ENCODE measurements around the gene KIAA0825. TPM values are rescaled to one million over a fixed set of nuclear protein-coding genes. Genes with fewer than 3 reads are reported as not detected.

KIAA0825 gene
- total and polyA plus RNA-seq, 2 experiments from 2014 or later, result 1.7 to 1.8 TPM

DNA sequence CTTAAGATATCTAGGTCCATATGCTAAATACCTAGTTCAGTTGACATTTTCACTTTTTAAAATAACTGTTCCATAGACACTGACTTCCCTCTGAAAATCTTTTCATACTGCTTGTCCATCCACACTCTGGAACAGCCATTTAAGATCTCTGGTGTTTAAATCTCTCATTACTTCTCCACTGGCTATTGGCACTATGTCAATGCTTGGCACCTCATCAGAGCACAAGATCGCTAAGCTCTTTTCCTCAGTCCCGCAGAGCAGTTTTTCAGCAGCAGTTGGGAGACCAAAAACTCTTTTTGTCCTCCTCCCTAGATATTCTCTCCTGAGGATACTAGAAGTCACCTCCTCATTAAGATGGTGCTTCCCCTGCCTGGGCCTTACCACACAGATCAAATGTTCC lies 172.7 kb downstream of the KIAA0825 start:
- ATAC-seq (no peak), DNase-seq (ENCODE audit: low spot score) (no peak)
- Mint-ChIP-seq H3K27me3 (ENCODE audit: insufficient read depth, low read depth, poor library complexity) (peaks cover 2% of the 10 kb centered on the region), H3K36me3 (ENCODE audit: low read depth) (no peaks in the 10 kb centered on the region), H3K9me3 (no peaks in the 10 kb centered on the region), H3K4me1 (peaks cover 4% of the 10 kb centered on the region; the same call in 2 of the 3 replicates), H3K4me3 (no peak overlapping the region), H3K27ac (no peak overlapping the region)
- Histone ChIP-seq H3F3A (replicated peaks; ENCODE audit: low read depth) (no peaks in the 10 kb centered on the region), H2AFZ (no peak overlapping the region), H4K20me1 (replicated peaks; ENCODE audit: insufficient read depth) (no peaks in the 10 kb centered on the region), H3K4me2 (no peak overlapping the region), H3K4me1 (ENCODE audit: insufficient read depth) (0 out of 2 replicates have a peak, but pooled peaks cover 5% of the 10 kb centered on the region), H3K9me2 (ENCODE audit: insufficient read depth) (peaks cover 12% of the 10 kb centered on the region), H3K27me3 (ENCODE audit: insufficient read depth) (no peaks in the 10 kb centered on the region), H3K4me3 (no peak overlapping the region), H3K36me3 (ENCODE audit: insufficient read depth) (no peaks in the 10 kb centered on the region), H3K79me2 (replicated peaks; ENCODE audit: insufficient read depth) (no peaks in the 10 kb centered on the region), H3K27ac (ENCODE audit: low read depth) (no peak overlapping the region)
- no peak for TF ChIP-seq STAT1 (IDR thresholded peaks at IDR 0.05; ENCODE audit: unreplicated experiment)
- no peak for TF ChIP-seq EZH2 (IDR thresholded peaks at IDR 0.05; ENCODE audit: low read depth, unreplicated experiment)
- TF ChIP-seq CREB1 (CRISPR knock-in tag; IDR thresholded peaks at IDR 0.05; ENCODE audit: low read depth), result no peak
- TF ChIP-seq ZNF331 (CRISPR knock-in tag; IDR thresholded peaks at IDR 0.05; ENCODE audit: low read depth), result no peak
- TF ChIP-seq POLR2AphosphoS5 (IDR thresholded peaks at IDR 0.05; ENCODE audit: low read depth), result no peak
- TF ChIP-seq EZH2phosphoT487 (IDR thresholded peaks at IDR 0.05; ENCODE audit: unreplicated experiment), result no peak

DNA sequence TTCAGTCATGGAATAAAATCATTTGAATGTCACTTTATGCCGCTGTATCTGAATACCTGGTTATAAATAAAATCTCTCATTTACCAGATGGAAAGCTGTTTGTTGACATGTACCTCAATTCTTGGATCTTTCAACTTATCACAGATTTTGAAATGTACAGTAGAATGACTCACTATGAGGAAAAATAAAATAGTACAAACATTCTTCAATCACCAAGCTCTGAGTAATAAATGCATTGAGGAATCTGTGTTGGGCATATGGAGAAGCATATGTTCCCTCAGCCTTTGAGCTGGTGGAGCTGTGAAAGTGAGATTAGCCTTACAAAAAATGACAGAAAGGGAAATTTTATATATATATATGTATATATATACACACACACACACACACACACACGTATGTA lies 175.4 kb downstream of the KIAA0825 start:
- H3F3A ChIP-seq (replicated peaks; ENCODE audit: low read depth), result no peaks in the 10 kb centered on the region
- H3K4me3 Mint-ChIP-seq, result no peak overlapping the region
- peaks cover 12% of the 10 kb centered on the region for H3K9me2 ChIP-seq (ENCODE audit: insufficient read depth)
- no peaks in the 10 kb centered on the region for H4K20me1 ChIP-seq (replicated peaks; ENCODE audit: insufficient read depth)
- H3K27ac Mint-ChIP-seq, result no peak overlapping the region
- peaks cover 2% of the 10 kb centered on the region for H3K27me3 Mint-ChIP-seq (ENCODE audit: insufficient read depth, low read depth, poor library complexity)
- no peak overlapping the region for H3K27ac ChIP-seq (ENCODE audit: low read depth)
- no peaks in the 10 kb centered on the region for H3K27me3 ChIP-seq (ENCODE audit: insufficient read depth)
- H3K4me3 ChIP-seq, result no peak overlapping the region
- no peak for DNase-seq (ENCODE audit: low spot score)
- no peaks in the 10 kb centered on the region for H3K36me3 ChIP-seq (ENCODE audit: insufficient read depth)
- no peaks in the 10 kb centered on the region for H3K79me2 ChIP-seq (replicated peaks; ENCODE audit: insufficient read depth)
- no peaks in the 10 kb centered on the region for H3K9me3 Mint-ChIP-seq
- no peaks in the 10 kb centered on the region for H3K4me1 ChIP-seq (ENCODE audit: insufficient read depth)
- H2AFZ ChIP-seq, result no peak overlapping the region
- H3K36me3 Mint-ChIP-seq (ENCODE audit: low read depth), result no peaks in the 10 kb centered on the region
- ATAC-seq, result no peak
- no peaks in the 10 kb centered on the region for H3K4me1 Mint-ChIP-seq
- H3K4me2 ChIP-seq, result no peak overlapping the region
- TF ChIP-seq JUNB (IDR thresholded peaks at IDR 0.05; ENCODE audit: unreplicated experiment) (no peak), POLR2AphosphoS5 (IDR thresholded peaks at IDR 0.05; ENCODE audit: low read depth) (no peak), EZH2 (IDR thresholded peaks at IDR 0.05; ENCODE audit: low read depth, unreplicated experiment) (no peak), EZH2phosphoT487 (IDR thresholded peaks at IDR 0.05; ENCODE audit: unreplicated experiment) (no peak), ZNF331 (CRISPR knock-in tag; IDR thresholded peaks at IDR 0.05; ENCODE audit: low read depth) (no peak), ZNF114 (CRISPR knock-in tag; IDR thresholded peaks at IDR 0.05) (no peak), NANOG (IDR thresholded peaks at IDR 0.05; ENCODE audit: borderline replicate concordance) (no peak)
- TF ChIP-seq, protein P1, sequence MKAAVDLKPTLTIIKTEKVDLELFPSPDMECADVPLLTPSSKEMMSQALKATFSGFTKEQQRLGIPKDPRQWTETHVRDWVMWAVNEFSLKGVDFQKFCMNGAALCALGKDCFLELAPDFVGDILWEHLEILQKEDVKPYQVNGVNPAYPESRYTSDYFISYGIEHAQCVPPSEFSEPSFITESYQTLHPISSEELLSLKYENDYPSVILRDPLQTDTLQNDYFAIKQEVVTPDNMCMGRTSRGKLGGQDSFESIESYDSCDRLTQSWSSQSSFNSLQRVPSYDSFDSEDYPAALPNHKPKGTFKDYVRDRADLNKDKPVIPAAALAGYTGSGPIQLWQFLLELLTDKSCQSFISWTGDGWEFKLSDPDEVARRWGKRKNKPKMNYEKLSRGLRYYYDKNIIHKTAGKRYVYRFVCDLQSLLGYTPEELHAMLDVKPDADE (IDR thresholded peaks at IDR 0.05), result no peak
- TF ChIP-seq, protein P2, sequence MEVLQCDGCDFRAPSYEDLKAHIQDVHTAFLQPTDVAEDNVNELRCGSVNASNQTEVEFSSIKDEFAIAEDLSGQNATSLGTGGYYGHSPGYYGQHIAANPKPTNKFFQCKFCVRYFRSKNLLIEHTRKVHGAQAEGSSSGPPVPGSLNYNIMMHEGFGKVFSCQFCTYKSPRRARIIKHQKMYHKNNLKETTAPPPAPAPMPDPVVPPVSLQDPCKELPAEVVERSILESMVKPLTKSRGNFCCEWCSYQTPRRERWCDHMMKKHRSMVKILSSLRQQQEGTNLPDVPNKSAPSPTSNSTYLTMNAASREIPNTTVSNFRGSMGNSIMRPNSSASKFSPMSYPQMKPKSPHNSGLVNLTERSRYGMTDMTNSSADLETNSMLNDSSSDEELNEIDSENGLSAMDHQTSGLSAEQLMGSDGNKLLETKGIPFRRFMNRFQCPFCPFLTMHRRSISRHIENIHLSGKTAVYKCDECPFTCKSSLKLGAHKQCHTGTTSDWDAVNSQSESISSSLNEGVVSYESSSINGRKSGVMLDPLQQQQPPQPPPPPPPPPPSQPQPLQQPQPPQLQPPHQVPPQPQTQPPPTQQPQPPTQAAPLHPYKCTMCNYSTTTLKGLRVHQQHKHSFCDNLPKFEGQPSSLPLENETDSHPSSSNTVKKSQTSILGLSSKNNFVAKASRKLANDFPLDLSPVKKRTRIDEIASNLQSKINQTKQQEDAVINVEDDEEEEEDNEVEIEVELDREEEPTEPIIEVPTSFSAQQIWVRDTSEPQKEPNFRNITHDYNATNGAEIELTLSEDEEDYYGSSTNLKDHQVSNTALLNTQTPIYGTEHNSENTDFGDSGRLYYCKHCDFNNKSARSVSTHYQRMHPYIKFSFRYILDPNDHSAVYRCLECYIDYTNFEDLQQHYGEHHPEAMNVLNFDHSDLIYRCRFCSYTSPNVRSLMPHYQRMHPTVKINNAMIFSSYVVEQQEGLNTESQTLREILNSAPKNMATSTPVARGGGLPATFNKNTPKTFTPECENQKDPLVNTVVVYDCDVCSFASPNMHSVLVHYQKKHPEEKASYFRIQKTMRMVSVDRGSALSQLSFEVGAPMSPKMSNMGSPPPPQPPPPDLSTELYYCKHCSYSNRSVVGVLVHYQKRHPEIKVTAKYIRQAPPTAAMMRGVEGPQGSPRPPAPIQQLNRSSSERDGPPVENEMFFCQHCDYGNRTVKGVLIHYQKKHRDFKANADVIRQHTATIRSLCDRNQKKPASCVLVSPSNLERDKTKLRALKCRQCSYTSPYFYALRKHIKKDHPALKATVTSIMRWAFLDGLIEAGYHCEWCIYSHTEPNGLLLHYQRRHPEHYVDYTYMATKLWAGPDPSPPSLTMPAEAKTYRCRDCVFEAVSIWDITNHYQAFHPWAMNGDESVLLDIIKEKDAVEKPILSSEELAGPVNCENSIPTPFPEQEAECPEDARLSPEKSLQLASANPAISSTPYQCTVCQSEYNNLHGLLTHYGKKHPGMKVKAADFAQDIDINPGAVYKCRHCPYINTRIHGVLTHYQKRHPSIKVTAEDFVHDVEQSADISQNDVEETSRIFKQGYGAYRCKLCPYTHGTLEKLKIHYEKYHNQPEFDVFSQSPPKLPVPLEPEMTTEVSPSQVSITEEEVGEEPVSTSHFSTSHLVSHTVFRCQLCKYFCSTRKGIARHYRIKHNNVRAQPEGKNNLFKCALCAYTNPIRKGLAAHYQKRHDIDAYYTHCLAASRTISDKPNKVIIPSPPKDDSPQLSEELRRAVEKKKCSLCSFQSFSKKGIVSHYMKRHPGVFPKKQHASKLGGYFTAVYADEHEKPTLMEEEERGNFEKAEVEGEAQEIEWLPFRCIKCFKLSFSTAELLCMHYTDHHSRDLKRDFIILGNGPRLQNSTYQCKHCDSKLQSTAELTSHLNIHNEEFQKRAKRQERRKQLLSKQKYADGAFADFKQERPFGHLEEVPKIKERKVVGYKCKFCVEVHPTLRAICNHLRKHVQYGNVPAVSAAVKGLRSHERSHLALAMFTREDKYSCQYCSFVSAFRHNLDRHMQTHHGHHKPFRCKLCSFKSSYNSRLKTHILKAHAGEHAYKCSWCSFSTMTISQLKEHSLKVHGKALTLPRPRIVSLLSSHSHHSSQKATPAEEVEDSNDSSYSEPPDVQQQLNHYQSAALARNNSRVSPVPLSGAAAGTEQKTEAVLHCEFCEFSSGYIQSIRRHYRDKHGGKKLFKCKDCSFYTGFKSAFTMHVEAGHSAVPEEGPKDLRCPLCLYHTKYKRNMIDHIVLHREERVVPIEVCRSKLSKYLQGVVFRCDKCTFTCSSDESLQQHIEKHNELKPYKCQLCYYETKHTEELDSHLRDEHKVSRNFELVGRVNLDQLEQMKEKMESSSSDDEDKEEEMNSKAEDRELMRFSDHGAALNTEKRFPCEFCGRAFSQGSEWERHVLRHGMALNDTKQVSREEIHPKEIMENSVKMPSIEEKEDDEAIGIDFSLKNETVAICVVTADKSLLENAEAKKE (CRISPR knock-in tag; IDR thresholded peaks at IDR 0.05), result no peak
- TF ChIP-seq, protein P3, sequence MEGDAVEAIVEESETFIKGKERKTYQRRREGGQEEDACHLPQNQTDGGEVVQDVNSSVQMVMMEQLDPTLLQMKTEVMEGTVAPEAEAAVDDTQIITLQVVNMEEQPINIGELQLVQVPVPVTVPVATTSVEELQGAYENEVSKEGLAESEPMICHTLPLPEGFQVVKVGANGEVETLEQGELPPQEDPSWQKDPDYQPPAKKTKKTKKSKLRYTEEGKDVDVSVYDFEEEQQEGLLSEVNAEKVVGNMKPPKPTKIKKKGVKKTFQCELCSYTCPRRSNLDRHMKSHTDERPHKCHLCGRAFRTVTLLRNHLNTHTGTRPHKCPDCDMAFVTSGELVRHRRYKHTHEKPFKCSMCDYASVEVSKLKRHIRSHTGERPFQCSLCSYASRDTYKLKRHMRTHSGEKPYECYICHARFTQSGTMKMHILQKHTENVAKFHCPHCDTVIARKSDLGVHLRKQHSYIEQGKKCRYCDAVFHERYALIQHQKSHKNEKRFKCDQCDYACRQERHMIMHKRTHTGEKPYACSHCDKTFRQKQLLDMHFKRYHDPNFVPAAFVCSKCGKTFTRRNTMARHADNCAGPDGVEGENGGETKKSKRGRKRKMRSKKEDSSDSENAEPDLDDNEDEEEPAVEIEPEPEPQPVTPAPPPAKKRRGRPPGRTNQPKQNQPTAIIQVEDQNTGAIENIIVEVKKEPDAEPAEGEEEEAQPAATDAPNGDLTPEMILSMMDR (conservative IDR thresholded peaks at IDR 0.05; ENCODE audit: low read depth in 2 of 2), result no peak

Measured in GM23338 (cell line).